NCI-H1694 treated with DMSO at 0.1 percent for 48 hours (cell line): ENCODE results near the gene EHBP1.

Source experiments
- DNase-seq: peaks from one replicate; lab custom pipeline; 2025; lab: John Stamatoyannopoulos, UW

The EHBP1 gene

GRCh38 chr2:62705007-62705829 is at the start of gene EHBP1:
EHBP1 (plus strand) TSS chr2:62705713; CDS start chr2:62707192, 1,479 bp downstream.
- DNase-seq: peak; percentile 99

DNA sequence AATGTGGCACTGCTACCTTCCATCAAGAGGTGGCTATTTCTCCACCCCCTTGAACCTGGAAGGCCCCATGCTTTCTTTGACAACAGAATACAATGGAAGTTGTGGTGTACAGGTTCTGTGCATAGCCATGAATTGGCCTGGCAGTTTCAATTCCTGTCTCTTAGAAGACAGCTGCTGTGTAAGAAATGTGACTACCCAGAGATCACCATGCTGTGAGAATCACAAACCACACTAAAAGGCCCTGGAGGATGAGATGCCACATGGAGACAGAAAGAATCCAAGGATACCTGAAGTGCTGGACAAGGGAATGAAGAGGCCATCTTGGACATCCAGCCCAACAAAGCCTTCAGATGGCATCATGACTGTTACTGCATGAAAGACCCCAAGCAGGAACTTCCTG is 47.7 kb upstream of the EHBP1 start:
- peak; percentile 22 for DNase-seq

- DNase-seq: no peak
Observed at GRCh38 chr2:62658891-62659290, 46.6 kb upstream of the EHBP1 start.

DNA sequence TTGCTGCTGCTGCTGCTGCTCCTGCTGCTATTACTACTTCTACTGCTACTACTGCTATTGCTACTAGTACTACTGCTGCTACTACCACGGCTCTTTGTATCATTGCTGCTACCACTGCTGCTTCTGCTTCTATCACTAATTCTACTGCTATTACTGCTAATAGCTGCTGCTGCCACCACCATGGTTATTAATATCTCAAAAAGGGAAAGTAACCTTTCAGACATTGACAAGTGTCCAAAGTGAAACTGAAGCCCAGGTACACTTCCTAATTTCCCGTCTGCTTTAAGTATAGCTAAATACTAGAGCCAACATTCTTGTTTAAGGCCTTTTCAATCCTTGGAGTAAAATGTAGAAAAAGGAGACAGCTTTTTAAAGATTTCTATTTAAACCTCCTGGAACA is 45.4 kb upstream of the EHBP1 start:
- no peak for DNase-seq

DNA sequence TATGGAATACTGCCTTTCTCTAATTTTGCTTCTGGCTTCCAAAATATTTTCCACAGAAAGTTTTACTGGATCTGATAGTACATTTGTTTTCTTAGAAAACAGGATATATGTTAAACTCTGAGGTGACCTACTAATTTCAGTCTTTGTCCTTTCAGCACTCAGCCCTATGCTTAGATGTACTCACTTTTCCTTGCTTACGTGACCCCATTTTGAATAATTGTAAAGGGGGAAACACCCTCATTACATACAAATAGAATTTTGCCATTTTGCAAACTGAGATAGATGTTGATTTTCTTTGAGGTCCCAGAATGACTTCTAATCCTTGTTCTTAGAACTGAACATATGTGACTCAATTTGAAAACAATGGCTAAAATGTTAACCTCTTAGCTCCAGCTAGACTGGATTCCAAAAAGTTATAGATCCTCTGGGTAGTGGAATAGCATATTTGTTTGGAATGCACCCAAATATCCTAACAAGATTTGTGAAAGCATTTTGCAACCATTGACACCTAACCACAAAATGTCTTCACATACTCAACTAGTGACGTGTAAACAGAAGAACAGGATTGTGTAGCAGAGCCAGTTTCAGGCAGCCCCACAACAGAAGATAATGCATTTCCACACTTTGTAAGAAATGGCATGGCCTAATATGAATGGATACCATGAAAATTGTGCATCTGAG is 44.8 kb upstream of the EHBP1 start:
- no peak for DNase-seq

DNA sequence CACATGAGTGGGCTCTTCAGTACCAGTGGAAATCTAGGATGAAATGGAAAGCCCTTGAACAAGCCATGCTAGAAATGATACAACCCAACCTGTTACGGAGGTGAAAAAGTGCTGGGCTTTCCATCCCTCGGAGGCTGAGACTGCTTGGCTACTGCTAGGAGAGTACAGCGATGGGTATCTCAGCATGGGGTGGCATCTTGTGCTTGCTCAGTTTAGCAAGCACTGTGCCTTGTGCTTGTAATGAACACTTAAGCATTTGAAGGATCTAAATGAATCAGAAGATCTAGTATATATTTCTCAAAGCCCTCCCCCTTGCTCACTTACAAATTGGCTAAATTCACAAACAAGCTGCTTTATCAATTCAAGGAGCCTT is 44.3 kb upstream of the EHBP1 start:
- DNase-seq: no peak

DNA sequence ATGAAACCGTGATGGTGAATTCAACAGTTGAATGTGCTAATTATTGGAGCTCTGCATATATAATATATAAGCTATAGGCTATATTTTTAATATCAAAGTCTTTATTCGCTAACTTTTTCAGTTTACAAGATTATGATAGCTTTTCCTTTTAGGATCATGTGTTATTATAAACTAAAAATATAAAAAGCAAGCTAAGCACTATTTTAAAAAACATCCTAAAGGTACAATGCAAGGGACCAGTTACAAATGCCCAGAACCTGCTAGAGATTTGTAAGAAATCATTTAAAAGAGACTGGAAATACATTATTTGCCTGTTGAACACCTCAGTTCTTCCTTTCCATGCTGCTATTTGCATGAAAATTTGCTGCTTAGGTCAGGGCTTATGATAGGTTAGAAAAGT is 43.4 kb upstream of the EHBP1 start:
- no peak for DNase-seq

GRCh38 chr2:62662554-62662953 is 43.0 kb upstream of the EHBP1 start:
- no peak for DNase-seq

GRCh38 chr2:62663411-62663810 is 42.1 kb upstream of the EHBP1 start:
- DNase-seq: no peak

DNA sequence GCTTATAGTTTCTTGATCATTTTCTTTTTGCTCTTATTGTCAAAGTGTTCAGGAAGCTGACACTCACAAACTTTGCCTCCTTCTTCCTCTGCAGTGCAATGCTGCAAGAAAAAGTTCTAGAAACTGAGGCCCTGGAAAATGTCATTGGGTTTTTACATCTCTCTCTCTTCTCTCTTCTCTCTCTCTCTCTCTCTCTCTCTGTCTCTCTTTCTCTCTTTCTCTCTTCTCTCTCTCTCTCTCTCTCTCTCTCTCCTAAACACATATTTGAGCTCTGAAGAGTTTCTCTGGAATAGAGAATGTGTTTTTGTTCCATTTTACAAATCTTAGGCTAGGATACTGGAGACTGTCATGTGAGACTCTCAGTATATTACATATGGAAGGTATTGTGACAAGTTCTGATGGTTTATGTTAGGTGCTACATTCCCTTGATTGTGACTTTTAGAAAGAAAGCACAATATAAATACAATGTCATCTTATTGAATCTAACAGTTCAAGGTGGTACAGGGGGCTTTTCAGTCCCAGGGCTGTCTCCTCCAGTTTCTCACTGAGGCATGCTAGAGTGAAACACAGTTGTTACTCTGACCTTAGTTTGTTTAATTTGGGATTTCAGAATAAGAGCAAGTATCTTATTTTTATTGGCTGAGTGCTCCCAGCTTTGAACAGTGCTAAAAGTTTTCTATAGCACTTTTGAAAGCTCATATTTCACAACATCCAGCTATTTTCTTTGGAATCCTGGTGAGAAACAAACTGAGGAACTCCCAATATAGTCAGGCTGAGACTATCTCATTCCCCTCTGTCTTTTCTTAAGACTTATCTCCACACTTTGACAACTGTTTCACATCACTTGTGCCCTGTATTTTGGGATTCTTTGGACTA is 41.4 kb upstream of the EHBP1 start:
- DNase-seq: no peak

GRCh38 chr2:62665446-62665845 is 40.1 kb upstream of the EHBP1 start:
- no peak for DNase-seq

GRCh38 chr2:62669180-62669579 is 36.3 kb upstream of the EHBP1 start:
- DNase-seq: no peak

DNA sequence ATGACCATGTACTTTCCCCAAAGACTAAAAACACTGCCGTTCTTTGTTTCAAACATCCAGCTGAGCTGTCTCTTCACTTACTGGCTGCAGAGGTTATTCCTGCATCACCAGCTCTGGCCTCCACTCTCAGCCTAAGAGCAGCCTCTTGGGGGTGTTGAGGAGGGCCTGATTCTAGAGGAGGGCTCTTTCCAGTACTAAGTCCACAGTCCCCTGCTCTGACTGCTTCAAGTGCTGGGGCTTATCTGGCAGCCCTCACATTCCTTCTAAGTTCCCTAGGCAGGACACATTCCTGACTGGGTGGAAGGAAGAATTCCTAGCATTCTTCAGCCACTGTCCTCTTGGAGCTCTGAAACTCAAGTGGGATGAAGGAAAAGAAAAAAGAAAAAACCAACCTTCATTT is 32.9 kb upstream of the EHBP1 start:
- DNase-seq: no peak

DNA sequence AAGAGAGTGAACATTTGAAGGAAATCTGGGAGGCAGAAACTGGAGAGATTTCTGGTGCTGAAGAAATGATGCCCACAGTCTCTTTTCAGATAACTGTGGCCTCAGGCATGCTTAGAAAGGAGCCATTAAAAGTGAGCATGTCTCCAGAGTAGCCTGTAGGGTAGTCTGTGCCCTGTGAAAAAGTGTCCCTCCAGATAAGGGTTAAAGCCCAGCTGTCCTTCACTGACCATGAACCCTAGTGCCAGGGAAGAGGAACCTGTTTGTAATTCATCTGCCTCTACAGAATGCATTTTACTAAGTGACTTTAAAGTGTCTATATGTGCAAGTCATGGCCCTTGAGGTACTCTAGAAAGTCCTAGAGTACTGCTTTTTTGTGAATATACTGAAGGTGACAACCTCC is 30.5 kb upstream of the EHBP1 start:
- DNase-seq: no peak

DNA sequence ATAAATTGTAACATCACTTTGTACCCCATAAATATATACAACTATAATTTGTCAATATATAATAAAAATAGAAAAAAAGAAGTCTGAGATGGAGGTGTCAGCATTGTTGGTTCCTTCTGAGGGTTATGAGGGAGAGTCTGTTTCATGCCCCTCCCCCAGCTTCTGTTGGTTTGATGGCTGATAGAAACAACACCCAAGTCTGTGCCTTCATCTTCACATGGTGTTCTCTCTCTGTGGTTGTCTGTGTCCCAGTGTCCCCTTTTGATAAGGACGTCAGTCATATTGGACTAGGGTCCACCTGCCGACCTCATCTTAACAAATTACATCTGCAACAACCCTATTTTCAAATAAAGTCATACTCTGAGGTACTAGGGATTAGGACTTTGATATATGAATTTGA is 20.3 kb upstream of the EHBP1 start:
- no peak for DNase-seq

GRCh38 chr2:62686012-62686685 is 19.4 kb upstream of the EHBP1 start:
- DNase-seq: peak; percentile 85

GRCh38 chr2:62687636-62688035 is 17.9 kb upstream of the EHBP1 start:
- DNase-seq: no peak

DNA sequence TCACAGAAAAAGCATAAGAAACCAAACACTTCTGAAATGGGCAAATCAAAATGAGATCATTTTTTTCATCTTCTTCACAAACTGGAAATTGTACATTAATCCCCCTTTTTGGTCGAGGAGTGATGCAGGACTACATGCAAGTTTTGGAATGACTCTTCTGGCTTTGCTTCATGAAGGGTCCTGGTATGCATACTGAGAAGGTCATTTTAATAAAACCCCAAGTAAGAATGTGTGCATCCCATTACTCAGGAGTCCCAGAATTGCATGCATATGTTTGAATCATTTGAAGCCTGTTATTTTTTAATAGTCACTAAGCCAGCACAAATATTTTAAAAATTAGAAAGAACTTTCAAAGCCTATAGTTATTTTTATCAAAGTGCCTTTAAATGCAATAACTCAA is 16.7 kb upstream of the EHBP1 start:
- DNase-seq: no peak

DNA sequence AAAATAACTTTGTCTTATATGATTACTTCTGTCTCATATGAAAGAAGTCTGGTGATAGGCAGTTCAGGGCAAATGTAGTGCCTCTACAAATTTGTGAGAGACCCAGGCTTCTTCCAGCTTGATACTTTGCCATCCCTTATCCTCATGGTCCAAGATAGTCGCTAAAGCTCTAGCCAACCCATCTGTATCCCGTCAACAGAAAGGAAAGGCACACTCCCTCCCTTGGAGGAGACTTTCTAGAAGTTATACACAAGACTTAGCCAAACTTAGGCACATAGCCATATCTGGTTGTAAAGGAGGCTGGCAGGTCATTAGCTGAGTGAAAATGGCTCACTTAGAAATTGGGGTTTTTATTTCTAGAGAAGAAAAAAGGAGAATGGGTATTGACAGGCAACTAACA is 14.3 kb upstream of the EHBP1 start:
- DNase-seq: no peak

DNA sequence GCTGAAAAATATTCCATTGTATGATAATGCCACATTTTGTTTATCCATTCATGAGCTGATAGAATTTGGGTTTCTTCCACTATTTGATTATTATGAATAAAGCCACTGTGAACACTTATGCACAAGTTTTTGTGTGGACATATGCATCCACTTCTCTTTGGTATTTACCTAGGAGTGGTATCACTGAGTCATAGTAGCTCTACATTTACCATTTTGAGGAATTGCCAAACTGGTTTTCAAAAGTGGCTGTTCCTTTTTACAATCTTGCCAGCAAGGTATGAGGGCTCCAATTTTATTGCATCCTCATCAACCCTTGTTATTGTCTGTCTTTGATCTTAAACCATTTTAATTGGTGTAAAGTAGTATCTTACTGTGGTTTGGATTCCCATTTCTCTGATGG is 13.3 kb upstream of the EHBP1 start:
- DNase-seq: no peak

- DNase-seq: no peak
Observed at GRCh38 chr2:62698653-62699052, 6.9 kb upstream of the EHBP1 start.

DNA sequence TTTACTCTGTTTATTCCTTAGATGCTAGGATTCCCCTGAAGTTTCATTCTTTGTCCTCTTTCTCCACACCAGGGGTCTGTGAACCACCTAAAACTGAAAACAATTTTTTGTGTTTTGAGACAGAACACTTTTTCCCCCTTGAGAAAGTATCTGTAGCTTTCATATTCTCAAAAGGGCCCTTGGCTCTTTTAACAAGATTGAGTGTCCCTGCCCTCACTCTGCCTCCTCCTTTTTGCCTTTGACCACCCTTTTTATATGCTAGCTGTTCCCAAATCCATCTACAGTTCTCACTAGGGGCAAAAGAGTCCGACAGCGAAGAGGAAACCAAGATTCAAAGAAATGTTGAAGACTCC is 883 bp upstream of the EHBP1 start:
- DNase-seq: no peak
